VCaP (cell line): ENCODE measurements around the gene TSR3.

Source experiments
- H3K27ac ChIP-seq: fragments of 450-650 bp; 2 replicates; pipeline ENCODE4 v1.5.1; 2017
- TF ChIP-seq, protein P1 (sequence below): fragments of 450-650 bp; conservative IDR thresholded peaks from 2 replicates; pipeline ENCODE4 v1.5.1; 2017; ENCODE audit warnings: mild to moderate bottlenecking, moderate library complexity

Gene TSR3

GRCh38 chr16:1327619-1327947 is 24.1 kb downstream of the TSR3 start:
- H3K27ac ChIP-seq, result no peak overlapping the region
- TF ChIP-seq, protein P1, sequence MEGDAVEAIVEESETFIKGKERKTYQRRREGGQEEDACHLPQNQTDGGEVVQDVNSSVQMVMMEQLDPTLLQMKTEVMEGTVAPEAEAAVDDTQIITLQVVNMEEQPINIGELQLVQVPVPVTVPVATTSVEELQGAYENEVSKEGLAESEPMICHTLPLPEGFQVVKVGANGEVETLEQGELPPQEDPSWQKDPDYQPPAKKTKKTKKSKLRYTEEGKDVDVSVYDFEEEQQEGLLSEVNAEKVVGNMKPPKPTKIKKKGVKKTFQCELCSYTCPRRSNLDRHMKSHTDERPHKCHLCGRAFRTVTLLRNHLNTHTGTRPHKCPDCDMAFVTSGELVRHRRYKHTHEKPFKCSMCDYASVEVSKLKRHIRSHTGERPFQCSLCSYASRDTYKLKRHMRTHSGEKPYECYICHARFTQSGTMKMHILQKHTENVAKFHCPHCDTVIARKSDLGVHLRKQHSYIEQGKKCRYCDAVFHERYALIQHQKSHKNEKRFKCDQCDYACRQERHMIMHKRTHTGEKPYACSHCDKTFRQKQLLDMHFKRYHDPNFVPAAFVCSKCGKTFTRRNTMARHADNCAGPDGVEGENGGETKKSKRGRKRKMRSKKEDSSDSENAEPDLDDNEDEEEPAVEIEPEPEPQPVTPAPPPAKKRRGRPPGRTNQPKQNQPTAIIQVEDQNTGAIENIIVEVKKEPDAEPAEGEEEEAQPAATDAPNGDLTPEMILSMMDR, result no peak

GRCh38 chr16:1326946-1327618 is 24.6 kb downstream of the TSR3 start:
- TF ChIP-seq, protein P1, result no peak
- no peak overlapping the region for H3K27ac ChIP-seq

DNA sequence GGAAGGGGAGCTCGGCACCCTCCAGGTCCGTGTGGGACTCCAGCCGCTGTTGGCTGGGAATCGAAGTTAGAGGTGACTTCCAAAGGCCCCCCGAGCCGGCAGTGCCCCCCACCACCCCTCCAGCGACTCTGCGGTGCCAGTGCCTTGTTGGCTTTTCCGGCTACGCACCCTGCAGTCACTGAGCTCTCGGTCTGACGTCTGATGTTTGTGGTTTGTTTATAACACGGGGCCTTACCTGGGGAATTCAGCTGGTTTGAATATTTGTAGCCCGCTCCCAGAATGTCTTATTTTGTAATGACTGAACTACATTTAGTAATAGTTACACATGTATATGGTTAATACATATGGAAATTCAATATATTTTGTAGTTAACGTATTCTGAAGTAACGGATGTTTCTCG is 25.3 kb downstream of the TSR3 start:
- H3K27ac ChIP-seq, result no peak overlapping the region
- TF ChIP-seq, protein P1, result no peak

DNA sequence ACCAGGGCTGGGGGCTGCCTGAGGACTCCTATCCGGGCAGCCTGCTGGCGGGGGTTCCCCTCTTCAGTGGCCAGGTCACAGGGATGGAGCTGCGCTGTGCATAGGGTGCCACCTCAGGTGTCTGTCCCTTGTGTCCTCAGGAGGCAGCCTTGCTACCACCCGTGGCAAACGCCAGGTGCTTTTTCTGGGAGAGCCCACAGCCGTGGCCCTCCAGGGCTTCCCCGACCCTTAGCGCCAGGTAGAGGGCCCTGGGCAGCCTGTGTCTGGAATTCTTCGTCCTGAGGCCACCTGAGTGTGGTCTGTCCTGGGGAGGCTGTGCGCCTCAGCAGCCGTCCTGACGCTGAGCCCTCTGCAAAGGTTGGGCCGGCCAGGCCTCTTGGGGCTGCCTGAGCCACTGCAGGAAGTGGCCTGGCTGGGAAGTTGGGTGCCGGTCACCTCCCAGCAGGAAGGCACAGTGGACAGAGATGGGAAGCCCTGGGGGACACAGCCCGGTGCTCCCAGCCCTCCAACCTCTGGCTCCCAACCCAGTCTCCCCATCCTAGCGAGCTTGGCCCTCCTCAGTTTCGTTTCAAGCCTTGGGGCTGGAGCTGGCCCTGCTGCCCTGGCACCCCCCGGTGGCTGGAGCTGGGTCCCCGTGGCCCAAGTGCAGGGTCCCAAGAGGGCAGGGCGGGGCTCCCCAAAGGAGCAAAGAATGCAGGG is 25.9 kb downstream of the TSR3 start:
- TF ChIP-seq, protein P1, result no peak

GRCh38 chr16:1325261-1325660 is 26.4 kb downstream of the TSR3 start:
- TF ChIP-seq, protein P1, result no peak
- H3K27ac ChIP-seq, result no peak overlapping the region

More for the DNA sequence above, 25.9 kb downstream of the TSR3 start:
- H3K27ac ChIP-seq, result no peak overlapping the region

DNA sequence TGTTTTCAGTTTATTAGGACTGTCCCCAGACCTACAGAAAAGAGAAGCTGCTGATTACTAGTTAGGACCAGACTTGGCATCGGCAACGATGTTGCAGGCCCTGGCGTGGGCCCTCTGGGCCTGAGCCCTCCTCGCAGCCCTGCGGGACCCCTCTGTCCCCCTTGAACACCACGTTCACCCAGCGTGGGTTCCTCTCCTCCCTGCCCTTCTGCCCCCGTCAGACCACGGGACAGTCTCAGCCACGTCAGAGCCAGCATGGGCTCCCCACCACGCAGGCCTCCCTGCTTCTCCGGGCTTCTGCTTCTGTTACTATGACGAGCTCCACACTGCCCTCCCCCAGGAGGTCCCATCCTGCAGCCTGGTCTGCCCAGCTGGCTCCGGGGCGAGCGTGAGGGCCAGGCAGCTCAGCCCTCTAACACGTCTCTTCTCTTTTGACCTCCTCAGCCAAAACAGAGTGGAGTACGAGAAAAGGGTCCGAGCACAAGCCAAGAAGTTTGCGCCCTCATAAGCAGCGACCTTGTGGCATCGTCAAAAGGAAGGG is 27.3 kb downstream of the TSR3 start:
- no peak overlapping the region for H3K27ac ChIP-seq
- TF ChIP-seq, protein P1, result no peak

DNA sequence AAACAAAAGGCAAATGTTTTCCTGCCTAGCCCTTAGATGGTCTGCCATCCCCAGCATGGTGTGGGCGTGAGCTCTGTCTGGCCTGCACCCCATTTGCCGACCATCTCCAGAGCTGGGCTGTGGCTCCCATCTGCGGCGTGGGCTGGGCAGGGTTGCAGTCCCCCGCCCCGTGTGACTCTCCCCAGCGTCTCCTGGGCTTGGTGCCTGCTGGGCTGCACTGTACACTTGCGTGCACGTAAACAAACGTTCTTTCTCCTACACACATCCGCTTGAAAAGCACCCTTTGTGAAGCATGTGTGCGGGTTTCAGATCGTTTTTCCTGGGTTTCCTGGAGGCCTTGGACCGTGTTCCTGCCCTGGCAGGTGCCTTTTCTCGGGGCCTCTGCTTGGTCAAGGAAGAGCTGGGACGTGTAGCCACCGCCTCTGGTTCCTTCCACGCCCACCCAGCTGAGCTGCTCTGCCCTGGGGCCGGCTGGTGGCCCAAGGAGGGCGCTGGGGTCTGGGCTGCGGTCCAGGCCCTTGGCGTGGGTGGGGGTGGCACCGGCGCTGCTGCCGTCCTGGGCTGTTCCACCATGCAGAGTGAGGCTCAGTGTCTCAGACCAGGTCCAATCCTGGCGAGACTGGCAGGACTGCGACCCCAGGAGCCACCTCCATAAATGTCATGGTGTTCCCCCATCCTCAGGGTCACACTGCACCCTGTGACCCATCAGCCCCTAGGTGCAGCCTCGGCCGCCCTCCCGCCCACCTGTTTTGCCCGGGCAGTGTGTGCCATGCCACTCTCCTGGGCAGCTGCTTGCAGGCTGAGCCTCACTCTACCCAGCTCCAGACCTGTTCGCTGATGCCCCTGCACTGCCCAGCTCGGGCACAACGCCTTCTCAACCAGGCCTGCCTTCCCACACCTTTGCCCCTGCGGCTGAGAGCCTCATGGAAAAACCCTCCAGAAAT is 28.1 kb downstream of the TSR3 start:
- H3K27ac ChIP-seq, result no peak overlapping the region
- TF ChIP-seq, protein P1, result no peak
